Activated CD4-positive, alpha-beta memory T cell treated with anti-CD3 and anti-CD28 coated beads for 36 hours (primary cell): ENCODE data around the gene RPL13A. TPM values are rescaled to one million over a fixed set of nuclear protein-coding genes. Genes with fewer than 3 reads are reported as not detected.
"Not testable (repeated sequence)": the region's sequence is repeated elsewhere in the genome, so short reads cannot be mapped to it uniquely, and the experiment has no call there.

ENCODE experiments used
- CTCF ChIA-PET: fragments of 350-600 bp; sonication (Branson Sonifier 250); formaldehyde crosslinking; loops from one replicate; lab custom pipeline; 2021; ENCODE audit warnings: antibody characterized with exemption, inconsistent platforms; lab: Charles Lee
- POLR2A ChIA-PET: fragments of 350-600 bp; sonication (Branson Sonifier 250); formaldehyde crosslinking; loops from one replicate; lab custom pipeline; 2021; ENCODE audit warnings: antibody characterized with exemption; lab: Charles Lee
- DNase-seq: peaks from one replicate; pipeline ENCODE4 v3.0.0-alpha.2; 2020
- H3K27ac Mint-ChIP-seq: one replicate; pipeline ENCODE4 v1.8.0; 2021; ENCODE audit warnings: mixed read lengths
- H3K27me3 Mint-ChIP-seq: one replicate; pipeline ENCODE4 v1.8.0; 2021; ENCODE audit warnings: mixed read lengths
- H3K36me3 Mint-ChIP-seq: one replicate; pipeline ENCODE4 v1.8.0; 2021; ENCODE audit warnings: mixed read lengths
- H3K4me1 Mint-ChIP-seq: one replicate; pipeline ENCODE4 v1.8.0; 2021; ENCODE audit warnings: low read depth, mixed read lengths
- H3K4me3 Mint-ChIP-seq: one replicate; pipeline ENCODE4 v1.8.0; 2021; ENCODE audit warnings: mild to moderate bottlenecking, mixed read lengths
- H3K9me3 Mint-ChIP-seq: one replicate; pipeline ENCODE4 v1.8.0; 2021; ENCODE audit warnings: mixed read lengths
- intact Hi-C: fragments of 100-400 bp; cut with micrococcal nuclease; formaldehyde crosslinking; loops from one replicate; pipeline ENCODE4 v1.15.1; 2023
- total RNA-seq, 2 experiments: library from RNA; stranded (reverse); gene quantifications; one replicate each; pipeline ENCODE4 v1.2.3, GENCODE V29; 2021

Gene RPL13A
- total RNA-seq, 2 experiments from 2014 or later = 4,276 to 4,379 TPM

GRCh38 chr19:49456326-49456725 is 31.1 kb upstream of the RPL13A start:
- CTCF ChIA-PET = interaction anchor here (1.1 to 4.6 kb wide), 4 partner anchors 13 to 20 kb away, joined by 3 to 21 read pairs (median 12); partner anchors contain the start of gene FLT3LG
- Mint-ChIP-seq H3K9me3 (no peaks in the 10 kb centered on the region), H3K36me3 (peaks cover 11% of the 10 kb centered on the region), H3K27me3 (no peaks in the 10 kb centered on the region), H3K27ac (peak overlapping the region; percentile 7), H3K4me3 (no peak overlapping the region), H3K4me1 (peaks cover 22% of the 10 kb centered on the region)
- intact Hi-C loops = no loop called here
- POLR2A ChIA-PET = interaction anchor here (0.7 kb wide), 1 partner anchor 17 kb away, joined by 4 read pairs; no protein-coding TSS in a partner anchor
- DNase-seq = no peak

- no peak for DNase-seq
- Mint-ChIP-seq H3K36me3 (peaks cover 7% of the 10 kb centered on the region), H3K4me3 (no peak overlapping the region), H3K27me3 (no peaks in the 10 kb centered on the region), H3K4me1 (peaks cover 14% of the 10 kb centered on the region), H3K27ac (peak overlapping the region; percentile 81), H3K9me3 (no peaks in the 10 kb centered on the region)
- intact Hi-C loops = loop anchor here (1.0 kb wide), 1 partner anchor 12 kb away; no protein-coding TSS in a partner anchor
- ChIA-PET POLR2A (interaction anchor here (1.3 kb wide), 1 partner anchor 12 kb away, joined by 4 read pairs; no protein-coding TSS in a partner anchor), CTCF (interaction anchor here (0.6 to 4.6 kb wide), 3 partner anchors 14 to 131 kb away, joined by 3 to 21 read pairs (median 4); no protein-coding TSS in a partner anchor)
These were observed 28.9 kb upstream of the RPL13A start for GRCh38 chr19:49458567-49458903.

GRCh38 chr19:49459388-49459787 is 28.0 kb upstream of the RPL13A start:
- DNase-seq = no peak
- ChIA-PET POLR2A (interaction anchor here (1.3 kb wide), 1 partner anchor 11 kb away, joined by 4 read pairs; no protein-coding TSS in a partner anchor), CTCF (interaction anchor here (4.6 kb wide), 1 partner anchor 17 kb away, joined by 21 read pairs; no protein-coding TSS in a partner anchor)
- Mint-ChIP-seq H3K27me3 (no peaks in the 10 kb centered on the region), H3K4me1 (peaks cover 12% of the 10 kb centered on the region), H3K36me3 (peaks cover 7% of the 10 kb centered on the region), H3K9me3 (no peaks in the 10 kb centered on the region), H3K27ac (no peak overlapping the region), H3K4me3 (no peak overlapping the region)
- intact Hi-C loops = no loop called here

- intact Hi-C loops, H3K4me1 Mint-ChIP-seq, DNase-seq, H3K4me3 Mint-ChIP-seq, H3K27me3 Mint-ChIP-seq, H3K36me3 Mint-ChIP-seq, POLR2A ChIA-PET, H3K9me3 Mint-ChIP-seq, H3K27ac Mint-ChIP-seq: not testable (repeated sequence)
- CTCF ChIA-PET = interaction anchor here (0.6 kb wide), 1 partner anchor 147 kb away, joined by 4 read pairs; no protein-coding TSS in a partner anchor
These were observed 26.3 kb upstream of the RPL13A start for GRCh38 chr19:49461130-49461529.

GRCh38 chr19:49461656-49462055 is 25.8 kb upstream of the RPL13A start:
- no peaks in the 10 kb centered on the region for H3K27me3 Mint-ChIP-seq
- intact Hi-C loops = no loop called here
- no peaks in the 10 kb centered on the region for H3K9me3 Mint-ChIP-seq
- POLR2A ChIA-PET = no interaction called here
- H3K4me3 Mint-ChIP-seq = no peak overlapping the region
- H3K27ac Mint-ChIP-seq = no peak overlapping the region
- H3K4me1 Mint-ChIP-seq = peaks cover 7% of the 10 kb centered on the region
- peaks cover 5% of the 10 kb centered on the region for H3K36me3 Mint-ChIP-seq
- DNase-seq = no peak
- CTCF ChIA-PET = no interaction called here

- Mint-ChIP-seq H3K36me3 (peaks cover 5% of the 10 kb centered on the region), H3K4me1 (peaks cover 4% of the 10 kb centered on the region), H3K27ac (no peak overlapping the region), H3K4me3 (no peak overlapping the region), H3K9me3 (no peaks in the 10 kb centered on the region), H3K27me3 (no peaks in the 10 kb centered on the region)
- POLR2A ChIA-PET = no interaction called here
- CTCF ChIA-PET = no interaction called here
- DNase-seq = no peak
- intact Hi-C loops = no loop called here
These were observed 24.9 kb upstream of the RPL13A start for GRCh38 chr19:49462492-49462891.

GRCh38 chr19:49463960-49464740 is 23.3 kb upstream of the RPL13A start:
- H3K36me3 Mint-ChIP-seq = peaks cover 8% of the 10 kb centered on the region
- no peaks in the 10 kb centered on the region for H3K9me3 Mint-ChIP-seq
- H3K27ac Mint-ChIP-seq = no peak overlapping the region
- no peak for DNase-seq
- H3K4me3 Mint-ChIP-seq = no peak overlapping the region
- POLR2A ChIA-PET = no interaction called here
- no peaks in the 10 kb centered on the region for H3K27me3 Mint-ChIP-seq
- CTCF ChIA-PET = no interaction called here
- peaks cover 8% of the 10 kb centered on the region for H3K4me1 Mint-ChIP-seq
- intact Hi-C loops = no loop called here

GRCh38 chr19:49465371-49465770 is 22.0 kb upstream of the RPL13A start:
- peaks cover 6% of the 10 kb centered on the region for H3K36me3 Mint-ChIP-seq
- POLR2A ChIA-PET = no interaction called here
- no peaks in the 10 kb centered on the region for H3K27me3 Mint-ChIP-seq
- no peaks in the 10 kb centered on the region for H3K9me3 Mint-ChIP-seq
- intact Hi-C loops = no loop called here
- no peak for DNase-seq
- CTCF ChIA-PET = interaction anchor here (1.8 kb wide), 1 partner anchor 11 kb away, joined by 4 read pairs; no protein-coding TSS in a partner anchor
- no peak overlapping the region for H3K4me3 Mint-ChIP-seq
- H3K27ac Mint-ChIP-seq = peak overlapping the region; percentile 38
- peaks cover 19% of the 10 kb centered on the region for H3K4me1 Mint-ChIP-seq

- ChIA-PET POLR2A (interaction anchor here (6.4 kb wide), 1 partner anchor 15 kb away, joined by 52 read pairs; the partner anchor contains the start of genes ALDH16A1 and PIH1D1), CTCF (no interaction called here)
- intact Hi-C loops = no loop called here
- no peaks in the 10 kb centered on the region for H3K27me3 Mint-ChIP-seq
- no peaks in the 10 kb centered on the region for H3K9me3 Mint-ChIP-seq
- peak overlapping the region; percentile 96 for H3K27ac Mint-ChIP-seq
- no peak overlapping the region for H3K4me3 Mint-ChIP-seq
- DNase-seq = no peak
- peaks cover 4% of the 10 kb centered on the region for H3K36me3 Mint-ChIP-seq
- peaks cover 37% of the 10 kb centered on the region for H3K4me1 Mint-ChIP-seq
These were observed 19.2 kb upstream of the RPL13A start for GRCh38 chr19:49468199-49468598.

GRCh38 chr19:49468746-49469447 is 18.5 kb upstream of the RPL13A start:
- peaks cover 4% of the 10 kb centered on the region for H3K36me3 Mint-ChIP-seq
- DNase-seq = peak; percentile 92
- H3K27ac Mint-ChIP-seq = peak overlapping the region; percentile 96
- no peaks in the 10 kb centered on the region for H3K27me3 Mint-ChIP-seq
- H3K9me3 Mint-ChIP-seq = no peaks in the 10 kb centered on the region
- ChIA-PET CTCF (interaction anchor here (0.7 to 3.0 kb wide), 6 partner anchors 13 to 244 kb away, joined by 3 to 40 read pairs (median 8); partner anchors contain the start of genes ALDH16A1 and PIH1D1), POLR2A (interaction anchor here (0.7 to 6.4 kb wide), 6 partner anchors 11 to 207 kb away, joined by 3 to 52 read pairs (median 3); partner anchors contain the start of genes ALDH16A1 and PIH1D1)
- peak overlapping the region; percentile 68 for H3K4me3 Mint-ChIP-seq
- intact Hi-C loops = loop anchor here (1.0 kb wide), 1 partner anchor 16 kb away; the partner anchor contains the start of gene ALDH16A1
- peaks cover 43% of the 10 kb centered on the region for H3K4me1 Mint-ChIP-seq

- DNase-seq = peak; percentile 93
- POLR2A ChIA-PET = interaction anchor here (0.6 to 6.4 kb wide), 8 partner anchors 11 to 207 kb away, joined by 3 to 52 read pairs (median 3); partner anchors contain the start of genes ALDH16A1 and PIH1D1
- no peaks in the 10 kb centered on the region for H3K9me3 Mint-ChIP-seq
- peaks cover 3% of the 10 kb centered on the region for H3K36me3 Mint-ChIP-seq
- peak overlapping the region; percentile 50 for H3K4me3 Mint-ChIP-seq
- intact Hi-C loops = loop anchor here (1.0 to 10.0 kb wide), 9 partner anchors 12 to 245 kb away; partner anchors contain the start of genes ALDH16A1, DKKL1 and RPL13A
- peaks cover 43% of the 10 kb centered on the region for H3K4me1 Mint-ChIP-seq
- peak overlapping the region; percentile 90 for H3K27ac Mint-ChIP-seq
- H3K27me3 Mint-ChIP-seq = no peaks in the 10 kb centered on the region
- CTCF ChIA-PET = interaction anchor here (0.6 to 3.0 kb wide), 12 partner anchors 9 to 248 kb away, joined by 3 to 40 read pairs (median 6); partner anchors contain the start of genes ALDH16A1 and PIH1D1
These were observed 17.4 kb upstream of the RPL13A start for GRCh38 chr19:49469828-49470614.
